Right ventricle myocardium superior (tissue), 1 donor: Measurements from ENCODE around the gene PHLDB3. TPM values are rescaled to one million over a fixed set of nuclear protein-coding genes. Genes with fewer than 3 reads are reported as not detected.

Experiments used
- ATAC-seq: fragments of 200-7000 bp; cut with Tn5 transposase; one replicate; pipeline ENCODE4 v1.9.1; 2020; ENCODE audit warnings: mild to moderate bottlenecking; ENCODE audit not compliant: poor library complexity
- DNase-seq: peaks from one replicate; pipeline ENCODE4 v3.0.0-alpha.2; 2020
- intact Hi-C: fragments of 100-400 bp; cut with DNase I; formaldehyde crosslinking; loops from one replicate; pipeline ENCODE4 v1.11.2; 2022
- total RNA-seq: library from RNA; stranded (reverse); fragmentation: NEBNext Ultra II Directional; extraction: Animal tissue kit (Norgen Biotek cat#: 25700); gene quantifications from one replicate; pipeline ENCODE4 v1.2.1, GENCODE V29; 2021
- donor health status: DM: no; HTN: yes; CAD: no; lungs with severe emphysema.

Gene PHLDB3
- total RNA-seq, 1 donor from 2014 or later = 6.2 TPM

DNA sequence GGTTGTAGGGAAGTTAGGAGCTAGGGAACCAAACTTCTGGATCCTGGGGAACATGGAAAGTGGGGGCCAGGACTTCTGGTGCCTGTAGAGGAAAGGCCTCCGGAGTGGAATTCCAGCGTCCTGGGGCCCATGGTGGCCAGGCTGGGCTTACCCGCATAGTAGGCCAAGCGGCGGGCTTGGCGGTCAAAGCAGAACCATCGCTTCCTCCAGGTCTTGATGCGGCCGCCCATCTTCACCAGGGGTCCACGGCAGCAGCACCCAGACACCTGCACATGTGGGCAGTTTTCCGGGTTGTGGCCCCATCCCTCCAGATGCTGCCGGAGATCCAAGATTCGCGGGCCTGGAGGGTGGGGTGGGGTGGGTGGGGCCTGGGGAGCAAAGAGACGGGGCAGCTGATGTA, 25.3 kb downstream of the PHLDB3 start:
- DNase-seq = no peak
- intact Hi-C loops = no loop called here
- ATAC-seq = no peak

DNA sequence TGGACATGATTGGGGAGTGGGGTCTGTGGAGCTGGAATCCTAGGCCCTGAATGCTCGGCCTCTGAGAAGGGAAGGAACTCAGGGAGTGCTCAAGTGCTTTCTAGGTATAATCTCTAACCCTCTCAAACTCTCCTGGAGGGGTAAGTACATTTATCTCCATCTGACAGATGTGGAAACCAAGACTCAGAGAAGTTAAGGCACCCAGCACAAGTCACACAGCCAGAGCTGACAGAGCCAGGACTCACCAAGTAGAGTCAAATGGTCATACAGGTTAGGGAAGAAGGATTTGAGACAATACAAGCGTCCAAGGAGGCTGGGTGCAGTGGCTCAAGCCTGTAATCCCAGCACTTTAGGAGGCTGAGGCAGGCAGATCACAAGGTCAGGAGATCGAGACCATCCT, 26.2 kb downstream of the PHLDB3 start:
- no peak for DNase-seq
- intact Hi-C loops = no loop called here
- no peak for ATAC-seq

DNA sequence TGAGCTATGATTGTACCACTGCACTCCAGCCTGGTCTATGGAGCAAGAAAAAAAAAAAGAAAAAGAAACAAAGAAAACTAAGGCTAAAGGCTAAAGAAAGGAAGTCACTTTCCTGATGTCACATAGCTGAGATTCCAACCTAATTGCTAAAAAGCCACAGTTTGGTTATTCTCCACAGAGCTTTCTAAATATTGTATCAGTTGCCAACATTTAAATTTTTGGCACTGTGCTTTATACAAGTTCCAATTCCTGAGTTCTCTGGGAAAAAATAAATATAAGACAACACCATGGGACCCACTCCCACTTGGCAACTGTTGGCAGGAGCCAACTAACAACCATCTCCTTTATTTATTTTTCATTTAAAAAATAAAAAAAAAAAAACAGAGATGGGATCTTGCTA, 27.9 kb downstream of the PHLDB3 start:
- ATAC-seq (no peak), DNase-seq (no peak)
- intact Hi-C loops = no loop called here

GRCh38 chr19:43474986-43475705, 29.4 kb downstream of the PHLDB3 start:
- peak; percentile 95 for DNase-seq
- ATAC-seq = peak; percentile 97
- intact Hi-C loops = no loop called here

- DNase-seq (no peak), ATAC-seq (no peak)
- intact Hi-C loops = no loop called here
These were observed 30.1 kb downstream of the PHLDB3 start for GRCh38 chr19:43474487-43474886.

- no peak for ATAC-seq
- DNase-seq = no peak
- intact Hi-C loops = no loop called here
These were observed 33.5 kb downstream of the PHLDB3 start for GRCh38 chr19:43471091-43471490.

GRCh38 chr19:43470288-43470687, 34.3 kb downstream of the PHLDB3 start:
- DNase-seq (no peak), ATAC-seq (no peak)
- intact Hi-C loops = no loop called here

- intact Hi-C loops = no loop called here
- DNase-seq (no peak), ATAC-seq (no peak)
These were observed 35.4 kb downstream of the PHLDB3 start for GRCh38 chr19:43469160-43469480.

DNA sequence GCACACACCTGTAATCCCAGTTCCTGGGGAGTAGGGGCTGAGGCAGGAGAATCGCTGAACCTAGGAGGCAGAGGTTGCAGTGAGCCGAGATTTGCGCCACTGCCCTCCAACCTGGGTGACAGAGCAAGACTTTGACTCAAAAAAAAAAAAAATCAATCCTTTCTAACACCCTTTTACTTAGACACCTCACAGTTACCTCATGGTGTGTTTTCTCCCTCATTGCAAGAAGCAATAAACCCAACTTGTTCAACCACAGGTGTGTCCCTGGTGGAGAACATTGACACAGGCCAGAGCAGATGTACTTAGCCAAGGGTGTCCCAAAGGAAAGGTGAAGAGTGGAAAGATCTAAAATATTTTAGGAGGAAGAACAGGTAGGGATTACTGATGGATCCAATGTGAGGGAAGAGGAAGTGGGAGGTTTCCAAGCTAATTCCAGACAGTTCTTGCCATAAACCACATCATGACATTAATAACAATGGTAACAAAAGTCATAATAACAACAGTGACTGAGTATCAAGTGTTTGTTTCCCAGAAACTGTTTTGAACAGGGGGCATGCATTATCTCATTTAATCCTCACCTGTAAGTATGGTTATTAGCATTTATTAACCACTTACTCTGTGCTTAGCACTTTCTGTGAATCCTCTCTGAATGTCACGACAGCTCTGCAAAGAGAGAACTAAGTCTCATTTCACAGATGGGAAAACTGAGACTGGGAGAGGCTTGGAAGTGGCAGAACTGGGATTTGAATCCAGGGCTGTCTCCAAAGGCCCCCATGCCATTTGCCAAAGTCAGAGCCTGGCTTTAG, 36.0 kb downstream of the PHLDB3 start:
- DNase-seq (no peak), ATAC-seq (no peak)
- intact Hi-C loops = no loop called here

DNA sequence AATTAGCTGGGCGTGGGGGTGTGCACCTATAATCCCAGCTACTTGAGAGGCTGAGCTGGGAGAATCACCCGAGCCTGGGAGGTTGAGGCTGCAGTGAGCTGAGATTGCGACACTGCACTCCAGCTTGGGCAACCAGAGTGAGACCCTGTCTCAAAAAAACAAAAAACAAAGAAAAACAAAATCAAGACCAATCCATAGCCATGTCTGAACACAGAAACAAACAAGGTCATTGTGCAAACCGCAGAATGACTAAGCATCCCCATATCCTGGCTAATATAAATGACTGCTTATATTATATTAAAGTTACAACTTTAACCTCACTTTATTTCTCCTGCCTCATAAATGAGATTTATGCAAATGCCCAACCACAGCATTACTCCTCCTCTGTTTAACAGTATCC, 36.8 kb downstream of the PHLDB3 start:
- intact Hi-C loops = no loop called here
- no peak for DNase-seq
- ATAC-seq = no peak

DNA sequence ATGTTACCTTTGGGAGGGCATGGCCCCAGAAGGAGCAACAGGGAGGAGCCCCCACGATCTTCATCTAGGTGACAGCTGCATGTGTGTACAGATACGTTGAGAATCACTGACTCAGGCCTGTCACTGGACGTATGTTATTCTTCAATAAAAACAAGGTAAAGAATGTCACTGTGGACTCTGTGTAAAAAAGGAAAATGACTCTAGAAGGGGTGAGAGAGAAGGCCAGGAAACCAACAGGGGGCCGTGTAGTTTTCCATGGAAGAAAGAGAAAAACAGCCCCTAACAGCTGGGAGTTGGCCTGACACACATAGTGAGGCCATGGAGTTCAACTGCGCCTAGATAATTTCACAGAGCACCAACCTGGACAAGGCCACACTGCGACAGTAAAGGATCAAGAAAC, 37.3 kb downstream of the PHLDB3 start:
- no peak for ATAC-seq
- intact Hi-C loops = no loop called here
- no peak for DNase-seq

- ATAC-seq = no peak
- DNase-seq = no peak
- intact Hi-C loops = no loop called here
These were observed 37.8 kb downstream of the PHLDB3 start for GRCh38 chr19:43466793-43467192.

GRCh38 chr19:43465468-43466120, 39.0 kb downstream of the PHLDB3 start, which contains the start of gene LYPD3:
TSS of gene LYPD3 (minus strand) at chr19:43465608. CDS start at chr19:43465571, 37 bp downstream.
- ATAC-seq = no peak
- DNase-seq = no peak
- intact Hi-C loops = no loop called here

DNA sequence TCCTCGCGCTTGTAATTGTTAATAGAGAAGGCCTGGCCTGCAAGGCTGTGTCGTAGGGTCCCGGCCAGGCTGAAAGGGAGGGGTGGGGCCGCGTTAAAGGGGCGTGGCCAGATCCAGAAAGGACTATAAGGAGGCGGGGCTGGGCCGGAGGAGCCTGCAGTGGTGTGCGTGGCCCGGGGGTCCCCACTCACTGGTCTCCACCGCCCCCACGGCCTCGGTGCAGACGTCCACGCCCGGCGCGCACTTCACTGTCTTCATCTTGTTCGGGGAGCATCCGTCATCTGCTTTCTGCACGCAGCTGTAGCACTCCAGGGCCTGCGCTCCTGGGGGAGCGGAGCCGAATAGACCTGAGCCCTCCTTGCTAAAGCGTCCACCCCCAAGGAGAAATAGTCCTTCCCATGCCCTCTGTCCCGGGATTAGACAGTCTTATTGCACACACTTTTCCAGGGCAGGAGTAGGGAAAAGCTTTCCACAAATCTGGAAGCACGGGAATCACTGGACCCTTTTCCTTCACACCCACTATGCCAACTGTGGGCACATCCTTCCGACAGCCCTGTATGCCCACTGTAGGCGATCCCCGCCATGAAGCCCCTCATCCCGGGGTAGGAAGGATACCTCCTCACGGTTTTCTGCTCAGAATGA, 40.3 kb downstream of the PHLDB3 start:
- ATAC-seq = peak; percentile 76
- intact Hi-C loops = loop anchor here (5.0 kb wide), 1 partner anchor 38 kb away; the partner anchor contains the start of gene PHLDB3
- peak; percentile 89 for DNase-seq

DNA sequence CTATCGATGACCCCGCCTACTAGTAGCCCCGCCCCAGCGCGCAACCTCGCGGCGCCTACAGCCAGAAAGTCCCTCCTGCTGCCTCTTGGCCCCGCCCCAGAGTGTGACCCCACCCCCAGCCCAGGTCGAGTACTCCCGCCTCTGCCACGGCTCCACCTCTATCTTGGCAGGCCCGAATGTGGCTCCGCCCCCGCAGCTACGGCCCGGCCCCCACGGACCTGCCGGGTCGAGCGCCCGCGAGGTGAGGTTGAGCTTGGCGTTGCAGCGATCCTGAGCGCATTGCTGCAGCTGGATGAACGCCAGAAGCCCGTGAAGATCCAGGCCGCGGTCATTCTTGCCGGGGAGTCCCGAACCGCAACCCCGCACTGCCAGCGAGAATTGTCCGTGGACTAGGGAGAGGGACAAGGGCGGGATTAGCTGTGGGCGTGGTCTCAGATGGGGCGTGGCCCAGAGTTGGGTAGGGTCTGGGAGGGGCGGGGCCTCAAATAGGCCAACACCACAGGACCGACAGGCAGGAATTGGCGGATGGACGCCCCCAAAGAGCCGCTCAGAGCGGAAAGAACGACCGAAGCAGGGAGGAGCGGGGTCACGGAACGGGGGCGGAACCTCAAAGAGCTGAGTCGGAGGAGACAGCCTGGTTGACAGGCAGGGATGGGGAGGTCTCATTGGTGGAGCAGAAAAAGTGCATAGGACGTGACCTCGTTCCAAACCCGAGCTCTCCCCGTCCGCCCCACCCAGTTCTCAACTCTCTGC, 41.0 kb downstream of the PHLDB3 start:
- DNase-seq (peak; percentile 98), ATAC-seq (peak; percentile 97)
- intact Hi-C loops = loop anchor here (5.0 kb wide), 1 partner anchor 39 kb away; the partner anchor contains the start of gene PHLDB3

- intact Hi-C loops = loop anchor here (5.0 kb wide), 1 partner anchor 39 kb away; the partner anchor contains the start of gene PHLDB3
- ATAC-seq (no peak), DNase-seq (no peak)
These were observed 41.7 kb downstream of the PHLDB3 start for GRCh38 chr19:43462785-43463380.

GRCh38 chr19:43462383-43462782, 42.2 kb downstream of the PHLDB3 start:
- DNase-seq = no peak
- intact Hi-C loops = loop anchor here (5.0 kb wide), 1 partner anchor 40 kb away; the partner anchor contains the start of gene PHLDB3
- ATAC-seq = no peak

GRCh38 chr19:43461303-43461702, 43.2 kb downstream of the PHLDB3 start:
- DNase-seq (no peak), ATAC-seq (no peak)
- intact Hi-C loops = loop anchor here (5.0 kb wide), 1 partner anchor 41 kb away; the partner anchor contains the start of gene PHLDB3
